GM06990 (cell line): ENCODE data around the gene RNF180.

Experiments
- DNase-seq: peaks from one replicate; pipeline ENCODE4 v3.0.0-alpha.2; 2011; ENCODE audit not compliant: insufficient read length; ENCODE audit errors: extremely low read depth
- H3K27me3 ChIP-seq: replicated peaks from 2 replicates; pipeline ENCODE4 v1.6.0; 2011; ENCODE audit warnings: low read length; ENCODE audit not compliant: control insufficient read depth, insufficient read depth
- H3K36me3 ChIP-seq: 2 replicates; pipeline ENCODE4 v1.5.1; 2011; ENCODE audit warnings: low read length; ENCODE audit not compliant: control insufficient read depth, insufficient read depth
- H3K4me3 ChIP-seq: replicated peaks from 2 replicates; pipeline ENCODE4 v1.5.1; 2011; ENCODE audit warnings: low read depth, mild to moderate bottlenecking, control low read depth, low read length
- TF ChIP-seq, protein P1 (sequence below): IDR thresholded peaks from 2 replicates; pipeline ENCODE4 v1.5.1; 2011; ENCODE audit warnings: low read length, control low read depth, mild to moderate bottlenecking, inconsistent platforms; ENCODE audit not compliant: insufficient read depth, poor library complexity, severe bottlenecking

The RNF180 gene

GRCh38 chr5:64195981-64196380 lies 30.3 kb downstream of the RNF180 start:
- H3K4me3 ChIP-seq, result no peak overlapping the region
- no peak for DNase-seq
- H3K36me3 ChIP-seq, result no peaks in the 10 kb centered on the region
- TF ChIP-seq, protein P1, sequence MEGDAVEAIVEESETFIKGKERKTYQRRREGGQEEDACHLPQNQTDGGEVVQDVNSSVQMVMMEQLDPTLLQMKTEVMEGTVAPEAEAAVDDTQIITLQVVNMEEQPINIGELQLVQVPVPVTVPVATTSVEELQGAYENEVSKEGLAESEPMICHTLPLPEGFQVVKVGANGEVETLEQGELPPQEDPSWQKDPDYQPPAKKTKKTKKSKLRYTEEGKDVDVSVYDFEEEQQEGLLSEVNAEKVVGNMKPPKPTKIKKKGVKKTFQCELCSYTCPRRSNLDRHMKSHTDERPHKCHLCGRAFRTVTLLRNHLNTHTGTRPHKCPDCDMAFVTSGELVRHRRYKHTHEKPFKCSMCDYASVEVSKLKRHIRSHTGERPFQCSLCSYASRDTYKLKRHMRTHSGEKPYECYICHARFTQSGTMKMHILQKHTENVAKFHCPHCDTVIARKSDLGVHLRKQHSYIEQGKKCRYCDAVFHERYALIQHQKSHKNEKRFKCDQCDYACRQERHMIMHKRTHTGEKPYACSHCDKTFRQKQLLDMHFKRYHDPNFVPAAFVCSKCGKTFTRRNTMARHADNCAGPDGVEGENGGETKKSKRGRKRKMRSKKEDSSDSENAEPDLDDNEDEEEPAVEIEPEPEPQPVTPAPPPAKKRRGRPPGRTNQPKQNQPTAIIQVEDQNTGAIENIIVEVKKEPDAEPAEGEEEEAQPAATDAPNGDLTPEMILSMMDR, result no peak
- no peaks in the 10 kb centered on the region for H3K27me3 ChIP-seq

GRCh38 chr5:64199425-64199824 lies 33.8 kb downstream of the RNF180 start:
- H3K36me3 ChIP-seq, result no peaks in the 10 kb centered on the region
- DNase-seq, result no peak
- no peaks in the 10 kb centered on the region for H3K27me3 ChIP-seq
- TF ChIP-seq, protein P1, result no peak
- no peak overlapping the region for H3K4me3 ChIP-seq

DNA sequence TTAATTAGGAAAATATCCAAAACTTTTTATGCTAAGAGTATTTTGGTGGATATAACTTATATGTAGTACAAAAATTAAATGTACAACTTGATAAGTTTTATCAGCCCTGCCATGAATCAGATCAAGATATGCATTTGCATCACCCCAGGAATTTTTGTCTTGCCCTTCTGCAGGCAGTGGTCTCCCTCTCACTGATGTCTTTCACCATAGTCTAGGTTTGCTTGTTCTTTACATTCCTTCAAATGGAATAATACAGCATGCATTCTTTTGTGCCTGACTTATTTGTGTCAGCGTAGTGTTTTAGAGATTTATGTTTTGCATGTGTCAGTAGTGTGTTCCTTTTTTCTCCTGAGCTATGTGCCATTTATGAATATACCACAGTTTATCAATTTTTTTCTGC lies 36.4 kb downstream of the RNF180 start:
- Histone ChIP-seq H3K36me3 (no peaks in the 10 kb centered on the region), H3K4me3 (no peak overlapping the region), H3K27me3 (no peaks in the 10 kb centered on the region)
- TF ChIP-seq, protein P1, result no peak
- no peak for DNase-seq

DNA sequence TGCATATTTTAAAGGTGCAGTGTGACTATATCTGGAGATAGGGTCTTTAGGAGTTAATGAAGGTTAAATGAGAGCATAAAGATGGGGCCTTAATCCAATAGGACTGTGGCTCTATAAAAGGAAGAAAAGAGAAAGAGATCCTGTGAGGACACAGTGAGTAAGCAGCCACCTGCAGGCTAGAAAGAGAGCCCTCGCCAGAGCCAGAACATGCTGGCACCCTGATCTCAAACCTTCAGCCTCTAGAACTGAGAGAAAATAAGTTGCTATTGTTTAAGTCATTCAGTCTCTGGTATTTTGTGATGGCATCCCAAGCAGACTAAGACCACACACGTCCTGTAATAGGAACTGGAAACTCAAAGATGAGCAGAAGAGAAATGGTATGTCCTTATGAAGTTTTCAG lies 41.0 kb downstream of the RNF180 start:
- no peaks in the 10 kb centered on the region for H3K36me3 ChIP-seq
- DNase-seq, result no peak
- H3K27me3 ChIP-seq, result no peaks in the 10 kb centered on the region
- TF ChIP-seq, protein P1, result no peak
- H3K4me3 ChIP-seq, result no peak overlapping the region

DNA sequence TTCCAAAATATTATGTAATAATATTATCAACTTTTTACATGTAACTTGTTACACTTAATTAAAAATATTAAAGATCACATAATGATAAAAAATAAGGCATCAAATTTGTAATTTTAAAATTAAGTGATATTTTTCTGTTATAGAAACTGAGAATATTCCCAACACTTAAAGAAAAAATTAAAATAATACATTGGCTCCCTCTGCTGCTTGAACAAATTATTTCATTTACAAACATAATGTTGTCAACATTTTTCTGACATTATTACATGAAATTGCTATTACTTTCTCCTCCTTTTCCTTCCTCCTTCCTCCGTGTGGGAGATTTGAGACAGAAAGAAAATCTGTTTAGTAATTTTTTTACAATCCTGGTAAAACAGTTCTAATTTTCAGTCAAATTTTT lies 42.3 kb downstream of the RNF180 start:
- H3K36me3 ChIP-seq, result no peaks in the 10 kb centered on the region
- no peaks in the 10 kb centered on the region for H3K27me3 ChIP-seq
- TF ChIP-seq, protein P1, result no peak
- no peak for DNase-seq
- no peak overlapping the region for H3K4me3 ChIP-seq

DNA sequence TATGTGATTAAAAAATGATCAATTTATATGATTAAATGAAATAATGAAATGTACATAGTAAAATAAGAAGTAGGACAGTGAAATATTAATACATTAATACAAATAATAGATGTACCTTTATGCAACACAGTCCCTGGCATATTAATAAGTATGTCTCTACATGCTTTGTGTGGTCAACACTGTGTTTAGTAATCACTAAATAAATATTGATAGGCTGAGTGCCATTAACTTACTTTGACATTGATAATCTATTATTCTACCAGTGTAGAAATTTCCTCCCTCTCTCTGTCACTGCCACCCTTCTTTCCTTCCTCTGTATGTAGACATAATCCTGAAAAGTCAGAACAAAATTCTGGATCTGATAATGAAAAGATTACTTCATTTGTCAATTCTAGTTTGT lies 43.7 kb downstream of the RNF180 start:
- no peaks in the 10 kb centered on the region for H3K36me3 ChIP-seq
- no peak overlapping the region for H3K4me3 ChIP-seq
- DNase-seq, result no peak
- TF ChIP-seq, protein P1, result no peak
- no peaks in the 10 kb centered on the region for H3K27me3 ChIP-seq
